ENCODE results near the gene RGS14.

- no peak for TF ChIP-seq CTCF (conservative IDR thresholded peaks at IDR 0.05; ENCODE audit: low read length)
- TF ChIP-seq EZH2phosphoT487 (IDR thresholded peaks at IDR 0.05; ENCODE audit: borderline replicate concordance) = no peak
These were observed 27.8 kb upstream of the RGS14 start for GRCh38 chr5:177329883-177330282.
